ENCODE results near the gene MCU. TPM values are rescaled to one million over a fixed set of nuclear protein-coding genes. Genes with fewer than 3 reads are reported as not detected.
"Not testable (repeated sequence)": the region's sequence is repeated elsewhere in the genome, so short reads cannot be mapped to it uniquely, and the experiment has no call there.

MCU gene
- total RNA-seq, 1 donor from 2014 or later, result 21.7 TPM

GRCh38 chr10:72692744-72692993, 726 bp downstream of the MCU start:
- Mint-ChIP-seq H3K36me3 (ENCODE audit: low read depth) (no peaks in the 10 kb centered on the region), H3K27me3 (ENCODE audit: low read depth) (peaks cover 5% of the 10 kb centered on the region), H3K4me1 (peaks cover 29% of the 10 kb centered on the region), H3K4me3 (peak overlapping the region; percentile 91), H3K9me3 (no peaks in the 10 kb centered on the region), H3K27ac (ENCODE audit: unreplicated experiment) (no peak overlapping the region)
- TF ChIP-seq CTCF (conservative IDR thresholded peaks at IDR 0.05), result no peak
- no peak for DNase-seq (ENCODE audit: low read depth, low spot score)

- TF ChIP-seq CTCF (conservative IDR thresholded peaks at IDR 0.05), result no peak
- Mint-ChIP-seq H3K4me1 (peaks cover 29% of the 10 kb centered on the region), H3K27me3 (ENCODE audit: low read depth) (peaks cover 5% of the 10 kb centered on the region), H3K36me3 (ENCODE audit: low read depth) (no peaks in the 10 kb centered on the region), H3K4me3 (peak overlapping the region; percentile 91), H3K27ac (ENCODE audit: unreplicated experiment) (no peak overlapping the region), H3K9me3 (no peaks in the 10 kb centered on the region)
- DNase-seq (ENCODE audit: low read depth, low spot score), result peak; percentile 4
Measured at GRCh38 chr10:72692994-72693781, 1.2 kb downstream of the MCU start.

GRCh38 chr10:72694476-72695369, 2.8 kb downstream of the MCU start:
- H3K4me1 Mint-ChIP-seq, result peaks cover 29% of the 10 kb centered on the region
- no peak for DNase-seq (ENCODE audit: low read depth, low spot score)
- peak overlapping the region; percentile 72 for H3K4me3 Mint-ChIP-seq
- no peak overlapping the region for H3K27ac Mint-ChIP-seq (ENCODE audit: unreplicated experiment)
- H3K27me3 Mint-ChIP-seq (ENCODE audit: low read depth), result peaks cover 5% of the 10 kb centered on the region
- TF ChIP-seq CTCF (conservative IDR thresholded peaks at IDR 0.05), result peak; percentile 48
- no peaks in the 10 kb centered on the region for H3K36me3 Mint-ChIP-seq (ENCODE audit: low read depth)
- H3K9me3 Mint-ChIP-seq, result no peaks in the 10 kb centered on the region

GRCh38 chr10:72695496-72695895, 3.6 kb downstream of the MCU start:
- peak overlapping the region; percentile 2 for H3K4me3 Mint-ChIP-seq
- H3K36me3 Mint-ChIP-seq (ENCODE audit: low read depth), result no peaks in the 10 kb centered on the region
- H3K27ac Mint-ChIP-seq (ENCODE audit: unreplicated experiment), result no peak overlapping the region
- peaks cover 29% of the 10 kb centered on the region for H3K4me1 Mint-ChIP-seq
- TF ChIP-seq CTCF (conservative IDR thresholded peaks at IDR 0.05), result no peak
- no peak for DNase-seq (ENCODE audit: low read depth, low spot score)
- no peaks in the 10 kb centered on the region for H3K9me3 Mint-ChIP-seq
- peaks cover 5% of the 10 kb centered on the region for H3K27me3 Mint-ChIP-seq (ENCODE audit: low read depth)

GRCh38 chr10:72697716-72698115, 5.8 kb downstream of the MCU start:
- Mint-ChIP-seq H3K27ac (ENCODE audit: unreplicated experiment) (no peak overlapping the region), H3K9me3 (no peaks in the 10 kb centered on the region), H3K4me3 (no peak overlapping the region), H3K36me3 (ENCODE audit: low read depth) (no peaks in the 10 kb centered on the region), H3K4me1 (peaks cover 23% of the 10 kb centered on the region), H3K27me3 (ENCODE audit: low read depth) (peaks cover 5% of the 10 kb centered on the region)
- no peak for TF ChIP-seq CTCF (conservative IDR thresholded peaks at IDR 0.05)
- DNase-seq (ENCODE audit: low read depth, low spot score), result no peak

- H3K4me1 Mint-ChIP-seq; H3K27me3 Mint-ChIP-seq (ENCODE audit: low read depth); H3K27ac Mint-ChIP-seq (ENCODE audit: unreplicated experiment); H3K4me3 Mint-ChIP-seq; DNase-seq (ENCODE audit: low read depth, low spot score); H3K9me3 Mint-ChIP-seq; H3K36me3 Mint-ChIP-seq (ENCODE audit: low read depth): not testable (repeated sequence)
Measured at GRCh38 chr10:72702465-72702864, 10.5 kb downstream of the MCU start.

Measured in neural crest cell (in vitro differentiated cells).